Sigmoid colon (tissue), 3 donors: ENCODE measurements around the gene RPL12.

Experiments
- POLR2A ChIP-seq, 2 donors: fragments of 450-650 bp; IDR thresholded peaks; one replicate each; pipeline ENCODE4 v1.6.1; 2016; ENCODE audit warnings: antibody characterized with exemption in 2 of 2, mild to moderate bottlenecking in 2 of 2, moderate library complexity in 2 of 2
- TF ChIP-seq, protein P1 (sequence below), 4 experiments: fragments of 450-650 bp in 3 of 4; fragments of 200-600 bp in 1 of 4; IDR thresholded peaks; one replicate each; pipeline ENCODE4 v1.5.1; 2016 to 2019; ENCODE audit warnings: antibody characterized with exemption in 4 of 4, mild to moderate bottlenecking in 3 of 4, moderate library complexity in 2 of 4

- TF ChIP-seq, protein P1, sequence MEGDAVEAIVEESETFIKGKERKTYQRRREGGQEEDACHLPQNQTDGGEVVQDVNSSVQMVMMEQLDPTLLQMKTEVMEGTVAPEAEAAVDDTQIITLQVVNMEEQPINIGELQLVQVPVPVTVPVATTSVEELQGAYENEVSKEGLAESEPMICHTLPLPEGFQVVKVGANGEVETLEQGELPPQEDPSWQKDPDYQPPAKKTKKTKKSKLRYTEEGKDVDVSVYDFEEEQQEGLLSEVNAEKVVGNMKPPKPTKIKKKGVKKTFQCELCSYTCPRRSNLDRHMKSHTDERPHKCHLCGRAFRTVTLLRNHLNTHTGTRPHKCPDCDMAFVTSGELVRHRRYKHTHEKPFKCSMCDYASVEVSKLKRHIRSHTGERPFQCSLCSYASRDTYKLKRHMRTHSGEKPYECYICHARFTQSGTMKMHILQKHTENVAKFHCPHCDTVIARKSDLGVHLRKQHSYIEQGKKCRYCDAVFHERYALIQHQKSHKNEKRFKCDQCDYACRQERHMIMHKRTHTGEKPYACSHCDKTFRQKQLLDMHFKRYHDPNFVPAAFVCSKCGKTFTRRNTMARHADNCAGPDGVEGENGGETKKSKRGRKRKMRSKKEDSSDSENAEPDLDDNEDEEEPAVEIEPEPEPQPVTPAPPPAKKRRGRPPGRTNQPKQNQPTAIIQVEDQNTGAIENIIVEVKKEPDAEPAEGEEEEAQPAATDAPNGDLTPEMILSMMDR (IDR thresholded peaks at IDR 0.05): no peak
- no peak for TF ChIP-seq POLR2A (IDR thresholded peaks at IDR 0.05)
These were observed 24.4 kb downstream of the RPL12 start for GRCh38 chr9:127426756-127427155.
